Neural progenitor cell (in vitro differentiated cells): Measurements from ENCODE around the gene SHPK. TPM values are rescaled to one million over a fixed set of nuclear protein-coding genes. Genes with fewer than 3 reads are reported as not detected.

Source experiments
- DNase-seq: peaks from one replicate; pipeline ENCODE4 v3.0.0-alpha.2; 2016; ENCODE audit warnings: low spot score
- H2AFZ ChIP-seq: fragments of 200-600 bp; sonication (generic); replicated peaks from 2 replicates; pipeline ENCODE4 v1.6.1; 2016; ENCODE audit warnings: antibody characterized with exemption
- H3F3A ChIP-seq: fragments of 200-600 bp; sonication (generic); 2 replicates; pipeline ENCODE4 v1.6.1; 2016; ENCODE audit warnings: antibody characterized with exemption, low read depth
- H3K27ac ChIP-seq: fragments of 200-600 bp; sonication (generic); 2 replicates; pipeline ENCODE4 v1.5.1; 2016; ENCODE audit warnings: mild to moderate bottlenecking
- H3K27me3 ChIP-seq: fragments of 200-600 bp; sonication (generic); 2 replicates; pipeline ENCODE4 v1.6.1; 2016; ENCODE audit warnings: mild to moderate bottlenecking, moderate library complexity
- H3K36me3 ChIP-seq: fragments of 200-600 bp; sonication (generic); 2 replicates; pipeline ENCODE4 v1.5.1; 2016
- H3K4me1 ChIP-seq: fragments of 200-600 bp; sonication (generic); 2 replicates; pipeline ENCODE4 v1.6.1; 2016; ENCODE audit warnings: mixed run types
- H3K4me2 ChIP-seq: fragments of 200-600 bp; sonication (generic); 2 replicates; pipeline ENCODE4 v1.6.1; 2016
- H3K4me3 ChIP-seq: fragments of 200-600 bp; sonication (generic); 2 replicates; pipeline ENCODE4 v1.5.1; 2016
- H3K79me2 ChIP-seq: fragments of 200-600 bp; sonication (generic); 2 replicates; pipeline ENCODE4 v1.6.1; 2016; ENCODE audit warnings: low read depth
- H3K9ac ChIP-seq: fragments of 200-600 bp; sonication (generic); 2 replicates; pipeline ENCODE4 v1.6.1; 2016
- H3K9me3 ChIP-seq: fragments of 200-600 bp; sonication (generic); 2 replicates; pipeline ENCODE4 v1.5.1; 2016; ENCODE audit warnings: low read depth
- H4K20me1 ChIP-seq: fragments of 200-600 bp; sonication (generic); 2 replicates; pipeline ENCODE4 v1.6.1; 2016; ENCODE audit warnings: low read depth
- H3K27ac Mint-ChIP-seq: 3 replicates; pipeline ENCODE4 v1.8.0; 2021; ENCODE audit warnings: mixed read lengths
- H3K27me3 Mint-ChIP-seq: 2 replicates; pipeline ENCODE4 v1.8.0; 2022; ENCODE audit warnings: low read depth, mild to moderate bottlenecking, inconsistent platforms, moderate library complexity, mixed read lengths; ENCODE audit not compliant: insufficient read depth
- H3K36me3 Mint-ChIP-seq: 3 replicates; pipeline ENCODE4 v1.8.0; 2021; ENCODE audit warnings: mixed read lengths
- H3K4me1 Mint-ChIP-seq: 3 replicates; pipeline ENCODE4 v1.8.0; 2021; ENCODE audit warnings: mixed read lengths
- H3K4me3 Mint-ChIP-seq: 3 replicates; pipeline ENCODE4 v1.8.0; 2021; ENCODE audit warnings: mild to moderate bottlenecking, moderate library complexity, mixed read lengths
- H3K9me3 Mint-ChIP-seq: 3 replicates; pipeline ENCODE4 v1.8.0; 2020; ENCODE audit warnings: mixed read lengths
- EZH2 ChIP-seq: fragments of 200-600 bp; sonication (generic); IDR thresholded peaks from 2 replicates; pipeline ENCODE4 v1.6.1; 2017; ENCODE audit warnings: antibody characterized with exemption, mild to moderate bottlenecking, moderate library complexity
- EZH2phosphoT487 ChIP-seq: fragments of 200-600 bp; sonication (generic); IDR thresholded peaks from 2 replicates; pipeline ENCODE4 v1.6.1; 2017; ENCODE audit warnings: antibody characterized with exemption
- total RNA-seq: library from RNA; depleted of rRNA; stranded (reverse); fragments of >200 nt; gene quantifications from 2 replicates; pipeline ENCODE4 v1.2.3, GENCODE V29; 2015; ENCODE audit warnings: low replicate concordance
- TF ChIP-seq, protein P1 (sequence below): fragments of 200-600 bp; sonication (generic); IDR thresholded peaks from 2 replicates; pipeline ENCODE4 v1.5.1; 2017; ENCODE audit warnings: antibody characterized with exemption, mild to moderate bottlenecking

The SHPK gene
- total RNA-seq, 1 donor from 2014 or later, result 23.4 TPM

DNA sequence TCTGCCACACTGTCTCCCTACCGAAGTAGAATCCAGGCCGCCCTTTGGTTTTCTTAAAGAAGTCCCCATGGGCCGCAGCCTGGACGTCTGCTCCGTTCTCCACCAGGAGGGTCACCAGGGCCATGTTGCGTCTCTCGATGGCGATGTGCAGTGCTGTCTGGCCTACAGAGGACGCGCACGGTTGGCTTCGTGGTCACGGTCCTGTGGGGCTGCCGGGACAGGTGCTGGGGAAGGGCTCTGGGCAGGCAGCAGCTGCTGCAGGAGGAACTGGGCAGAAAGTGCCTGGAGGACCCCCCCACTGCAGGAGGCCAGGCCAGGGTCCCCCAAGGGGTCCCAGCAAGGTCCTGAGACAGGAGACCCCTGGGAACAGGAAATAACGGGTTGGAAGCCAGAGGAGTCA, 45.8 kb downstream of the SHPK start:
- Histone ChIP-seq H3K4me2 (no peak overlapping the region), H4K20me1 (no peaks in the 10 kb centered on the region), H3K79me2 (no peaks in the 10 kb centered on the region), H3K4me3 (no peak overlapping the region), H3K9ac (no peak overlapping the region), H3K27me3 (no peaks in the 10 kb centered on the region), H3F3A (no peaks in the 10 kb centered on the region), H3K9me3 (no peaks in the 10 kb centered on the region), H3K4me1 (no peaks in the 10 kb centered on the region), H2AFZ (no peak overlapping the region), H3K27ac (no peak overlapping the region), H3K36me3 (no peaks in the 10 kb centered on the region)
- peaks cover 12% of the 10 kb centered on the region for H3K36me3 Mint-ChIP-seq
- no peaks in the 10 kb centered on the region for H3K9me3 Mint-ChIP-seq
- H3K27ac Mint-ChIP-seq, result no peak overlapping the region
- peaks cover 2% of the 10 kb centered on the region for H3K27me3 Mint-ChIP-seq
- DNase-seq, result no peak
- H3K4me3 Mint-ChIP-seq, result no peak overlapping the region
- H3K4me1 Mint-ChIP-seq, result no peaks in the 10 kb centered on the region
- TF ChIP-seq EZH2 (no peak), EZH2phosphoT487 (no peak)
- TF ChIP-seq, protein P1, sequence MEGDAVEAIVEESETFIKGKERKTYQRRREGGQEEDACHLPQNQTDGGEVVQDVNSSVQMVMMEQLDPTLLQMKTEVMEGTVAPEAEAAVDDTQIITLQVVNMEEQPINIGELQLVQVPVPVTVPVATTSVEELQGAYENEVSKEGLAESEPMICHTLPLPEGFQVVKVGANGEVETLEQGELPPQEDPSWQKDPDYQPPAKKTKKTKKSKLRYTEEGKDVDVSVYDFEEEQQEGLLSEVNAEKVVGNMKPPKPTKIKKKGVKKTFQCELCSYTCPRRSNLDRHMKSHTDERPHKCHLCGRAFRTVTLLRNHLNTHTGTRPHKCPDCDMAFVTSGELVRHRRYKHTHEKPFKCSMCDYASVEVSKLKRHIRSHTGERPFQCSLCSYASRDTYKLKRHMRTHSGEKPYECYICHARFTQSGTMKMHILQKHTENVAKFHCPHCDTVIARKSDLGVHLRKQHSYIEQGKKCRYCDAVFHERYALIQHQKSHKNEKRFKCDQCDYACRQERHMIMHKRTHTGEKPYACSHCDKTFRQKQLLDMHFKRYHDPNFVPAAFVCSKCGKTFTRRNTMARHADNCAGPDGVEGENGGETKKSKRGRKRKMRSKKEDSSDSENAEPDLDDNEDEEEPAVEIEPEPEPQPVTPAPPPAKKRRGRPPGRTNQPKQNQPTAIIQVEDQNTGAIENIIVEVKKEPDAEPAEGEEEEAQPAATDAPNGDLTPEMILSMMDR, result no peak

DNA sequence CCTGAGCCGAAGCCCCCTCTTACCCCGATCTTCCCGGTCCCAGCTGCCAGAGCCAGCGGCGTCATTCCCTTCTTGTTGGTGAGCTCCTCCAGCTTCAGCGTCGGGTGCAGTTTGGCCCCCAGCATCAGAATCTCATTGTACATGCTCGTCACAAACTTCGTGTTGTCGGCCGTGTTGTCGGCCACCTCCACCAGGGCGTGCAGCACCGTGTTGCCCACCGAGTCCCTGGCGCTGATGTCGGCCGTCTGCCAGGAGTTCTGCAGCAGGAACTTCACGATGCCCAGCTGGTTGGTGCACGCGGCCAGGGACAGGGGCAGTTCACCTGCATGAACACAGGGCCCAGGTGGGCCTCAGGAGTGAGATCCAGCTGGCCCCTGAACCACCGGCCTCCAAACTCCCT, 46.3 kb downstream of the SHPK start:
- no peaks in the 10 kb centered on the region for H3K27me3 ChIP-seq
- no peaks in the 10 kb centered on the region for H3K4me1 Mint-ChIP-seq
- no peak for TF ChIP-seq EZH2
- TF ChIP-seq EZH2phosphoT487, result no peak
- TF ChIP-seq, protein P1, result no peak
- H3K4me2 ChIP-seq, result no peak overlapping the region
- H3K4me3 ChIP-seq, result no peak overlapping the region
- H3K36me3 ChIP-seq, result no peaks in the 10 kb centered on the region
- H3F3A ChIP-seq, result no peaks in the 10 kb centered on the region
- no peaks in the 10 kb centered on the region for H3K79me2 ChIP-seq
- H3K27me3 Mint-ChIP-seq, result peaks cover 2% of the 10 kb centered on the region
- no peak overlapping the region for H3K27ac ChIP-seq
- no peak for DNase-seq
- H3K4me3 Mint-ChIP-seq, result peak overlapping the region; percentile 68
- H4K20me1 ChIP-seq, result no peaks in the 10 kb centered on the region
- no peaks in the 10 kb centered on the region for H3K9me3 ChIP-seq
- no peak overlapping the region for H3K9ac ChIP-seq
- H3K36me3 Mint-ChIP-seq, result peaks cover 13% of the 10 kb centered on the region
- H3K4me1 ChIP-seq, result no peaks in the 10 kb centered on the region
- H3K9me3 Mint-ChIP-seq, result no peaks in the 10 kb centered on the region
- H2AFZ ChIP-seq, result no peak overlapping the region
- peak overlapping the region; percentile 37 for H3K27ac Mint-ChIP-seq

DNA sequence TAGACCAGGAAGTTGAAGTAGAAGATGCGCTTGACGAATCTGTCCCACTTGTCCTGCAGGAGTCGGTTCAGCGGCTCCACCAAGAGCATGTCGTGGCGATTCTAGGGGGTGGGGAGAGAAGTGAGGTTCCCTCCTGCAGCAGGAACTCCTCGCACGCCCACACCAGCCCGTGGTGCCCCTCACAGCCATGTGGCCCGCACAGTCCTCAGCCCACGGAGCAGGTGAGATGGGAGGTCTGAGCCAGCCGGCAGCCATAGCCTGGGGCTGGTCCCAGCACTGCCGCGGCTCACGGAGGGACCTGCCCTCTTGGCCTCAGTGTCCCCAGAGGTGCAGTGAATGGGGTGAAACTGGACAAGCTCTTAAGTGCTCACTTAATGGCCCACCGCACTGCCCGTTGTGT, 50.2 kb downstream of the SHPK start:
- Histone ChIP-seq H3K36me3 (no peaks in the 10 kb centered on the region), H4K20me1 (no peaks in the 10 kb centered on the region), H3K4me3 (no peak overlapping the region), H2AFZ (no peak overlapping the region), H3K4me1 (no peaks in the 10 kb centered on the region), H3F3A (no peaks in the 10 kb centered on the region), H3K9ac (no peak overlapping the region), H3K27me3 (no peaks in the 10 kb centered on the region), H3K79me2 (no peaks in the 10 kb centered on the region), H3K27ac (no peak overlapping the region), H3K9me3 (no peaks in the 10 kb centered on the region), H3K4me2 (no peak overlapping the region)
- Mint-ChIP-seq H3K9me3 (no peaks in the 10 kb centered on the region), H3K4me1 (no peaks in the 10 kb centered on the region), H3K4me3 (no peak overlapping the region), H3K27me3 (no peaks in the 10 kb centered on the region), H3K27ac (no peak overlapping the region), H3K36me3 (peaks cover 19% of the 10 kb centered on the region)
- no peak for DNase-seq
- TF ChIP-seq, protein P1, result no peak

DNA sequence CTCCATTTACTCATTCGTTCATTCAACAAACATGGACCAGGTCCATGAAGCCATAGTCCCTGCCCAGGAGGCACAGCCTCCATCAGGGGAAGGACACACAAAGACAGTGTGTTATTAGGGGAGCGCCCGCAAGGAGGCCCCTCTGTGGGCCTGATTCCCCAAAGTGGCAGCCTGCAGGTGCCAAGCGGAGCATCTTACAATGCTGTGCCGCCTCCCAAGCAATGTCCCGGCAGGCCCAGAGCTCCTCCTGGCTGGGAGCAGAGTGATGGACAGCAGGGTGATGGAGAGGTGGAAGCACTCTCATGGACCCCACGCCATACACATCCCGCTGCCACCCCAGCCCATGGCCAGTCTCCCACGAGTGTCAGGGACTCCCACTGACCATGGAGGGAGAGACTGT, 52.6 kb downstream of the SHPK start:
- Histone ChIP-seq H3K9ac (no peak overlapping the region), H2AFZ (no peak overlapping the region), H3K27ac (no peak overlapping the region), H3F3A (no peaks in the 10 kb centered on the region), H3K4me2 (no peak overlapping the region), H3K79me2 (no peaks in the 10 kb centered on the region), H3K9me3 (no peaks in the 10 kb centered on the region), H3K36me3 (no peaks in the 10 kb centered on the region), H3K4me1 (no peaks in the 10 kb centered on the region), H4K20me1 (no peaks in the 10 kb centered on the region), H3K27me3 (no peaks in the 10 kb centered on the region), H3K4me3 (no peak overlapping the region)
- no peaks in the 10 kb centered on the region for H3K27me3 Mint-ChIP-seq
- peaks cover 22% of the 10 kb centered on the region for H3K36me3 Mint-ChIP-seq
- H3K4me3 Mint-ChIP-seq, result no peak overlapping the region
- no peaks in the 10 kb centered on the region for H3K9me3 Mint-ChIP-seq
- DNase-seq, result no peak
- no peaks in the 10 kb centered on the region for H3K4me1 Mint-ChIP-seq
- no peak overlapping the region for H3K27ac Mint-ChIP-seq
- TF ChIP-seq, protein P1, result no peak
- TF ChIP-seq EZH2 (no peak), EZH2phosphoT487 (no peak)
